ENCODE results near the gene CUTA. TPM values are rescaled to one million over a fixed set of nuclear protein-coding genes. Genes with fewer than 3 reads are reported as not detected.

Gene CUTA
- total RNA-seq, 2 donors from 2014 or later: 198 to 219 TPM

DNA sequence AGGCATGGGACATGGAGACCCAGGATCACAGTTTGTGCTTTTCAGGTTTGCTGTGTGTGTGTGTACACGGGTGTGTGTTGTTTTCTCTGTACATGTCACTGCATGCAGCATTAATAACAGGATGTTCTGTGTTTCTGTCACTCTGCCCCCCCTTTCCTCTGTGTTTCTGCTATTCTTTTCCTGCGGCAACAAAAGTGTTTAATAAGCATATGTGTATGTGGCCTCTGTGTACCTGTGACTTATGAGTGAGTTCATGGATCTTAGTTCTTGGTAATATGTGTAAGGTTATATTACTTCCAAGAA, 11.8 kb upstream of the CUTA start:
- no peak overlapping the region for H3K9ac ChIP-seq (ENCODE audit: extremely low read depth, low read length, poor library complexity, severe bottlenecking)
- WGBS, 2 experiments (ENCODE audit: insufficient coverage in 1 of 2, insufficient read length in 1 of 2): 83% methylated on average over 2 of the region's 2 CpGs; no CpG with 5 or more reads in 1 of the 2 experiments
- no peak overlapping the region for H3K27ac ChIP-seq (ENCODE audit: low read depth, low read length)
- Mint-ChIP-seq H3K9me3 (no peaks in the 10 kb centered on the region), H3K27me3 (ENCODE audit: insufficient read depth) (no peaks in the 10 kb centered on the region), H3K4me1 (peaks cover 73% of the 10 kb centered on the region), H3K4me3 (no peak overlapping the region), H3K27ac (peak overlapping the region; percentile 28), H3K36me3 (ENCODE audit: low read depth) (peaks cover 6% of the 10 kb centered on the region)
- TF ChIP-seq, protein P1, sequence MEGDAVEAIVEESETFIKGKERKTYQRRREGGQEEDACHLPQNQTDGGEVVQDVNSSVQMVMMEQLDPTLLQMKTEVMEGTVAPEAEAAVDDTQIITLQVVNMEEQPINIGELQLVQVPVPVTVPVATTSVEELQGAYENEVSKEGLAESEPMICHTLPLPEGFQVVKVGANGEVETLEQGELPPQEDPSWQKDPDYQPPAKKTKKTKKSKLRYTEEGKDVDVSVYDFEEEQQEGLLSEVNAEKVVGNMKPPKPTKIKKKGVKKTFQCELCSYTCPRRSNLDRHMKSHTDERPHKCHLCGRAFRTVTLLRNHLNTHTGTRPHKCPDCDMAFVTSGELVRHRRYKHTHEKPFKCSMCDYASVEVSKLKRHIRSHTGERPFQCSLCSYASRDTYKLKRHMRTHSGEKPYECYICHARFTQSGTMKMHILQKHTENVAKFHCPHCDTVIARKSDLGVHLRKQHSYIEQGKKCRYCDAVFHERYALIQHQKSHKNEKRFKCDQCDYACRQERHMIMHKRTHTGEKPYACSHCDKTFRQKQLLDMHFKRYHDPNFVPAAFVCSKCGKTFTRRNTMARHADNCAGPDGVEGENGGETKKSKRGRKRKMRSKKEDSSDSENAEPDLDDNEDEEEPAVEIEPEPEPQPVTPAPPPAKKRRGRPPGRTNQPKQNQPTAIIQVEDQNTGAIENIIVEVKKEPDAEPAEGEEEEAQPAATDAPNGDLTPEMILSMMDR (conservative IDR thresholded peaks at IDR 0.05): no peak
- peaks cover 11% of the 10 kb centered on the region for H3K4me1 ChIP-seq (ENCODE audit: control insufficient read depth, insufficient read depth, low read length)
- H3K27me3 ChIP-seq (ENCODE audit: control insufficient read depth, insufficient read depth, low read length, poor library complexity, severe bottlenecking): no peaks in the 10 kb centered on the region
- no peak for DNase-seq
- H3K9me3 ChIP-seq (ENCODE audit: control insufficient read depth, low read length): no peaks in the 10 kb centered on the region
- no peak overlapping the region for H3K4me3 ChIP-seq (ENCODE audit: low read length)
- no peaks in the 10 kb centered on the region for H3K36me3 ChIP-seq (ENCODE audit: control insufficient read depth, insufficient read depth, low read length)

DNA sequence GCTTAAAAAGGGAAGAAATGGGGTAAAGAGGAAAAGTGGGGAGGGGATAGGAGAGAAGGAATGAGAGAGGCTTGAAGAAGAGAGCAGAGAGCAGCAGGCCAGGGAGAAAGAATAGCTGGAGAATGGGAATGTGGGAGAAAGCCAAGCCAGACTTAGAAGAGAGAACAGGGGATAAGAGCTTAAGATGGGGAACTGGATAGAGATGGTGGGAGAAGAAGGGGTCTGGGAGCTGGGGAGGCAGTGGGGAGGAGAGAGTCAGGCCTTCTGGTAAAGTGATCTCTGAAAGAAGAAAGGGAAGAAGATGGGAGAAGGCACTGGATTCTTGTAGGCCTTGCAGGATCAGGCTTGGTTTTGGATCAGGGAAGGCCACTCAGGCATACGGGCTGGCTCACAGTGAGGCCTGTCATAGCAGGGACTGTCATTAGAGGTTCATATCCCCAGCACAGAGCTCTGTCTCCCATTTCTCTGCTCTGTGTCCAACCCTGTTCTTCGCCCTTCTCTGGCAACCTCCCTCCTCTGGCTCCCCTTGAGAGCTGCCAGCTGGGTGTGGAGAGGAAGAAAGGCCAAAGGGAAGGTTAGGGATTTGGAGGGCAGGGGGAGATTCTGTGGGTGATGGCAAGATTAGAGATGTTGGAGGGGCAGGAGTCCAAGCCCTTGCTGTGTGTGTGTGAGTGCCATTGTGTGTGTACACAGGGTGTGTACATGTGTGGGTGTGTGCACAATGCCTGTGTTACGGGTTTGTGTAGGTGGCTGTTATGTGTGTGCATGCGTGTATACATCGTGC, 11.3 kb upstream of the CUTA start:
- Mint-ChIP-seq H3K9me3 (no peaks in the 10 kb centered on the region), H3K27me3 (ENCODE audit: insufficient read depth) (no peaks in the 10 kb centered on the region), H3K4me1 (peaks cover 77% of the 10 kb centered on the region), H3K4me3 (peak overlapping the region; percentile 86), H3K36me3 (ENCODE audit: low read depth) (peaks cover 11% of the 10 kb centered on the region), H3K27ac (peak overlapping the region; percentile 28)
- Histone ChIP-seq H3K36me3 (ENCODE audit: control insufficient read depth, insufficient read depth, low read length) (no peaks in the 10 kb centered on the region), H3K4me1 (ENCODE audit: control insufficient read depth, insufficient read depth, low read length) (peaks cover 11% of the 10 kb centered on the region), H3K4me3 (ENCODE audit: low read length) (no peak overlapping the region), H3K27ac (ENCODE audit: low read depth, low read length) (peak overlapping the region; percentile 20), H3K27me3 (ENCODE audit: control insufficient read depth, insufficient read depth, low read length, poor library complexity, severe bottlenecking) (no peaks in the 10 kb centered on the region), H3K9me3 (ENCODE audit: control insufficient read depth, low read length) (no peaks in the 10 kb centered on the region), H3K9ac (ENCODE audit: extremely low read depth, low read length, poor library complexity, severe bottlenecking) (no peak overlapping the region)
- no peak for DNase-seq
- TF ChIP-seq, protein P1 (conservative IDR thresholded peaks at IDR 0.05): no peak
- WGBS, 2 experiments (ENCODE audit: insufficient coverage in 1 of 2, insufficient read length in 1 of 2): 84 to 90% methylated on average over 2 to 5 of the region's 5 CpGs

DNA sequence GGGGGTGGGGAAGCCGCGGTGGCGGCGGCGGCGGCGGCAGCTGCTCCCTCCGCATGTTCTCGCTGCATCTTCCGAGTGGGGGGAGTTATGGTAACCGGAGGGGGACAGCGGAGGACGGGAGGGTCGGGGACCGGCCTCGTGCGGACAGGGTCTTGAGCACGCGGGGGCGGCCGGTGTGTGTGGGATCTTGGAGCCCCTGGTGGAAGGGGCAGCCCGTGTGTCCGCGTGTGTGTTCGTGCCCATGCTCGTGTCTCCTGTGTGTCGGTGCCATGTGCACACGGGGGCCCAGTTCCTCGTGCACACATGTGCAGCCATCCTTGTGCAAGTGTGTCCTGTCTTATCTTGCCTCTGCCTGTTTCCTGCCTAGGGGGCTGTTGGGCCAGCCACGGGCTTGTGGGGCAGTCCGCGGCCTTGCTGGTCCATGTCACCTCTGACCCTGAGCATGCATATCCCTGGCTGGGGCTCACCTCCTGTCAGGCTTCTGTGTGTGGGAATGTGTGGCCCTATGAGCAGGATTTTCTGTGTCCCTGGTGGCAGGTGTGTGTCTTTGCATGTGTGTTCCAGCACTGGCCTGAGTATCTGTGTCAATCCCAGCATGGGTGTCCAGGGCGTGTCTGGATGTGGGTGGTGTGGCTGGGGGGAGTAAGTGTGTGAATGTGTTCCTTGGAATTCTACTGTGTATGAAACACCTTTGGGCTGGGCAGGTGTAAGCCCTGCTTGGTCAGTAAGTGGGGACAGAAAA, 10.5 kb upstream of the CUTA start:
- peaks cover 74% of the 10 kb centered on the region for H3K4me1 Mint-ChIP-seq
- H3K36me3 Mint-ChIP-seq (ENCODE audit: low read depth): peaks cover 17% of the 10 kb centered on the region
- no peaks in the 10 kb centered on the region for H3K9me3 Mint-ChIP-seq
- no peaks in the 10 kb centered on the region for H3K27me3 ChIP-seq (ENCODE audit: control insufficient read depth, insufficient read depth, low read length, poor library complexity, severe bottlenecking)
- H3K27ac Mint-ChIP-seq: peak overlapping the region; percentile 95
- TF ChIP-seq, protein P1 (conservative IDR thresholded peaks at IDR 0.05): peak; percentile 62
- 32 to 33% methylated on average over 14 to 27 of the region's 33 CpGs for WGBS, 2 experiments (ENCODE audit: insufficient coverage in 1 of 2, insufficient read length in 1 of 2)
- DNase-seq: peak; percentile 79
- H3K27ac ChIP-seq (ENCODE audit: low read depth, low read length): no peak overlapping the region
- no peak overlapping the region for H3K9ac ChIP-seq (ENCODE audit: extremely low read depth, low read length, poor library complexity, severe bottlenecking)
- peak overlapping the region; percentile 67 for H3K4me3 ChIP-seq (ENCODE audit: low read length)
- H3K4me3 Mint-ChIP-seq: peak overlapping the region; percentile 86
- H3K9me3 ChIP-seq (ENCODE audit: control insufficient read depth, low read length): no peaks in the 10 kb centered on the region
- no peaks in the 10 kb centered on the region for H3K36me3 ChIP-seq (ENCODE audit: control insufficient read depth, insufficient read depth, low read length)
- no peaks in the 10 kb centered on the region for H3K27me3 Mint-ChIP-seq (ENCODE audit: insufficient read depth)
- peaks cover 11% of the 10 kb centered on the region for H3K4me1 ChIP-seq (ENCODE audit: control insufficient read depth, insufficient read depth, low read length)
